ENCODE results near the gene MRPL55. TPM values are rescaled to one million over a fixed set of nuclear protein-coding genes. Genes with fewer than 3 reads are reported as not detected.

Gene MRPL55
- total RNA-seq, result 10 to 100 TPM; 51.6 to 56.5 (median 52.8) TPM
- 103 TPM for polyA plus RNA-seq
- long read RNA-seq, donor 1, transcript MRPL55-203 (5 exons, 744 nt), result major isoform, 6 of 31 reads
- long read RNA-seq, donor 1, partial matches to known transcripts, result 2 of 31 reads
- long read RNA-seq, donor 1, other reads (novel, unspliced or antisense), result 11 of 31 reads
- long read RNA-seq, donor 2, transcript MRPL55-204 (4 exons, 661 nt), result major isoform, 7 of 22 reads
- long read RNA-seq, donor 2, partial matches to known transcripts, result 3 of 22 reads
- long read RNA-seq, donor 2, other reads (novel, unspliced or antisense), result 4 of 22 reads
- long read RNA-seq, donor 3, partial matches to known transcripts, result 5 of 18 reads
- long read RNA-seq, donor 3, other reads (novel, unspliced or antisense), result 5 of 18 reads
- long read RNA-seq, donor 4, partial matches to known transcripts, result 4 of 29 reads
- long read RNA-seq, donor 4, other reads (novel, unspliced or antisense), result 3 of 29 reads

GRCh38 chr1:228109073-228109961, at the start of gene MRPL55:
TSS of gene MRPL55 (minus strand) at chr1:228109299. CDS start at chr1:228108260, 1,039 bp downstream.
- Histone ChIP-seq H3K4me3 (ENCODE audit: low read length) (peak within 1 kb of the TSS; percentile 55), H3K9me3 (ENCODE audit: control insufficient read depth, low read length) (no peaks in the 10 kb centered on the region), H3K27me3 (ENCODE audit: control insufficient read depth, insufficient read depth) (no peaks in the 10 kb centered on the region), H3K4me1 (ENCODE audit: control insufficient read depth, insufficient read depth, low read length) (peaks cover 3% of the 10 kb centered on the region), H3K27ac (ENCODE audit: low read length) (peak within 1 kb of the TSS; percentile 31)
- peak; percentile 97 to 99 (median 99) for DNase-seq
- intact Hi-C loops (cut with DNase I), result no loop called here
- WGBS, result under 1% methylated on average over 66 of the region's 66 CpGs
- ATAC-seq, result peak; percentile 95 to 96

- 34% methylated on average over 98 of the region's 98 CpGs for WGBS
- intact Hi-C loops (cut with DNase I), result no loop called here
- H3K4me3 ChIP-seq (ENCODE audit: low read length), result no peak overlapping the region
- no peak overlapping the region for H3K27ac ChIP-seq (ENCODE audit: low read length)
- no peaks in the 10 kb centered on the region for H3K4me1 ChIP-seq (ENCODE audit: control insufficient read depth, insufficient read depth, low read length)
- no peaks in the 10 kb centered on the region for H3K27me3 ChIP-seq (ENCODE audit: control insufficient read depth, insufficient read depth)
- no peaks in the 10 kb centered on the region for H3K9me3 ChIP-seq (ENCODE audit: control insufficient read depth, low read length)
- DNase-seq (peak; percentile 17 to 59 (median 53)), ATAC-seq (no peak)
Observed at GRCh38 chr1:228158151-228159007, 49.3 kb upstream of the MRPL55 start.

- 58% methylated on average over 43 of the region's 43 CpGs for WGBS
- Histone ChIP-seq H3K27me3 (ENCODE audit: control insufficient read depth, insufficient read depth) (no peaks in the 10 kb centered on the region), H3K9me3 (ENCODE audit: control insufficient read depth, low read length) (no peaks in the 10 kb centered on the region), H3K4me3 (ENCODE audit: low read length) (no peak overlapping the region), H3K4me1 (ENCODE audit: control insufficient read depth, insufficient read depth, low read length) (no peaks in the 10 kb centered on the region), H3K27ac (ENCODE audit: low read length) (no peak overlapping the region)
- DNase-seq (peak; percentile 14 to 56 (median 50)), ATAC-seq (no peak)
- intact Hi-C loops (cut with DNase I), result no loop called here
Observed at GRCh38 chr1:228157729-228158126, 48.6 kb upstream of the MRPL55 start.

- no peak overlapping the region for H3K4me3 ChIP-seq (ENCODE audit: low read length)
- no peaks in the 10 kb centered on the region for H3K9me3 ChIP-seq (ENCODE audit: control insufficient read depth, low read length)
- H3K27ac ChIP-seq (ENCODE audit: low read length), result no peak overlapping the region
- DNase-seq (peak; percentile 11 to 52 (median 25)), ATAC-seq (no peak)
- 72% methylated on average over 24 of the region's 24 CpGs for WGBS
- intact Hi-C loops (cut with DNase I), result no loop called here
- no peaks in the 10 kb centered on the region for H3K27me3 ChIP-seq (ENCODE audit: control insufficient read depth, insufficient read depth)
- H3K4me1 ChIP-seq (ENCODE audit: control insufficient read depth, insufficient read depth, low read length), result no peaks in the 10 kb centered on the region
Observed at GRCh38 chr1:228156941-228157728, 48.0 kb upstream of the MRPL55 start.

GRCh38 chr1:228156515-228156881, 47.4 kb upstream of the MRPL55 start:
- DNase-seq, result peak; percentile 7 to 60 (median 60)
- Histone ChIP-seq H3K4me1 (ENCODE audit: control insufficient read depth, insufficient read depth, low read length) (no peaks in the 10 kb centered on the region), H3K27ac (ENCODE audit: low read length) (no peak overlapping the region), H3K27me3 (ENCODE audit: control insufficient read depth, insufficient read depth) (no peaks in the 10 kb centered on the region), H3K9me3 (ENCODE audit: control insufficient read depth, low read length) (no peaks in the 10 kb centered on the region), H3K4me3 (ENCODE audit: low read length) (no peak overlapping the region)
- intact Hi-C loops (cut with DNase I), result no loop called here
- 66% methylated on average over 9 of the region's 9 CpGs for WGBS
- no peak for ATAC-seq

- H3K4me3 ChIP-seq (ENCODE audit: low read length), result no peak overlapping the region
- H3K27ac ChIP-seq (ENCODE audit: low read length), result no peak overlapping the region
- H3K9me3 ChIP-seq (ENCODE audit: control insufficient read depth, low read length), result no peaks in the 10 kb centered on the region
- intact Hi-C loops (cut with DNase I), result no loop called here
- peaks cover 4% of the 10 kb centered on the region for H3K4me1 ChIP-seq (ENCODE audit: control insufficient read depth, insufficient read depth, low read length)
- DNase-seq (peak in 2 of 3 donors; percentile 4 to 37), ATAC-seq (no peak)
- WGBS, result 87% methylated on average over 16 of the region's 16 CpGs
- no peaks in the 10 kb centered on the region for H3K27me3 ChIP-seq (ENCODE audit: control insufficient read depth, insufficient read depth)
Observed at GRCh38 chr1:228155596-228156514, 46.8 kb upstream of the MRPL55 start.

GRCh38 chr1:228154670-228155571, 45.8 kb upstream of the MRPL55 start:
- Histone ChIP-seq H3K27me3 (ENCODE audit: control insufficient read depth, insufficient read depth) (no peaks in the 10 kb centered on the region), H3K9me3 (ENCODE audit: control insufficient read depth, low read length) (no peaks in the 10 kb centered on the region), H3K27ac (ENCODE audit: low read length) (no peak overlapping the region), H3K4me1 (ENCODE audit: control insufficient read depth, insufficient read depth, low read length) (peaks cover 7% of the 10 kb centered on the region), H3K4me3 (ENCODE audit: low read length) (no peak overlapping the region)
- intact Hi-C loops (cut with DNase I), result no loop called here
- WGBS, result 83% methylated on average over 20 of the region's 20 CpGs
- DNase-seq (peak; percentile 7 to 52 (median 37)), ATAC-seq (no peak)

- peaks cover 11% of the 10 kb centered on the region for H3K4me1 ChIP-seq (ENCODE audit: control insufficient read depth, insufficient read depth, low read length)
- WGBS, result 91% methylated on average over 11 of the region's 11 CpGs
- no peak overlapping the region for H3K4me3 ChIP-seq (ENCODE audit: low read length)
- intact Hi-C loops (cut with DNase I), result no loop called here
- no peaks in the 10 kb centered on the region for H3K27me3 ChIP-seq (ENCODE audit: control insufficient read depth, insufficient read depth)
- H3K9me3 ChIP-seq (ENCODE audit: control insufficient read depth, low read length), result no peaks in the 10 kb centered on the region
- peak in 2 of 3 donors; percentile 2 to 3 for DNase-seq
- H3K27ac ChIP-seq (ENCODE audit: low read length), result no peak overlapping the region
- ATAC-seq, result no peak
Observed at GRCh38 chr1:228154021-228154669, 45.0 kb upstream of the MRPL55 start.

Data from right cardiac atrium (tissue), 5 donors.